Liver (tissue), 9 donors: ENCODE data around the gene OR51B6. TPM values are rescaled to one million over a fixed set of nuclear protein-coding genes. Genes with fewer than 3 reads are reported as not detected.

Experiments used
- DNase-seq: peaks from one replicate; pipeline ENCODE4 v3.0.0-alpha.2; 2017; ENCODE audit warnings: low spot score
- H3K27ac ChIP-seq, 2 donors: one replicate each; pipeline ENCODE4 v1.7.0; 2013; ENCODE audit warnings: inconsistent platforms in 2 of 2, low read length in 2 of 2, control low read depth in 1 of 2, low read depth in 1 of 2, mild to moderate bottlenecking in 1 of 2
- H3K27me3 ChIP-seq, 4 donors: one replicate each; pipeline versions ENCODE4 v1.6.1 to v1.7.0; 2013; ENCODE audit warnings: low read length in 3 of 4, inconsistent platforms in 1 of 4, mild to moderate bottlenecking in 1 of 4, moderate library complexity in 1 of 4; ENCODE audit not compliant: control insufficient read depth in 4 of 4, insufficient read depth in 4 of 4
- H3K36me3 ChIP-seq, 4 donors: one replicate each; pipeline versions ENCODE4 v1.6.1 to v1.7.0; 2013; ENCODE audit warnings: low read length in 3 of 4, mild to moderate bottlenecking in 3 of 4, low read depth in 1 of 4, moderate library complexity in 1 of 4; ENCODE audit not compliant: control insufficient read depth in 4 of 4, insufficient read depth in 3 of 4
- H3K4me1 ChIP-seq, 4 donors: one replicate each; pipeline versions ENCODE4 v1.6.1 to v1.7.0; 2013; ENCODE audit warnings: low read length in 3 of 4, mild to moderate bottlenecking in 3 of 4, moderate library complexity in 1 of 4; ENCODE audit not compliant: control insufficient read depth in 4 of 4, insufficient read depth in 4 of 4
- H3K4me3 ChIP-seq, 3 donors: one replicate each; pipeline versions ENCODE4 v1.6.1 to v1.7.0; 2013; ENCODE audit warnings: low read length in 3 of 3, control low read depth in 1 of 3, low read depth in 1 of 3, mild to moderate bottlenecking in 1 of 3
- H3K9ac ChIP-seq, 2 donors: one replicate each; pipeline ENCODE4 v1.7.0; 2013; ENCODE audit warnings: low read length in 2 of 2, mild to moderate bottlenecking in 2 of 2, moderate library complexity in 2 of 2, control low read depth in 1 of 2, low read depth in 1 of 2
- H3K9me3 ChIP-seq, 4 donors: one replicate each; pipeline versions ENCODE4 v1.6.1 to v1.7.0; 2013; ENCODE audit warnings: low read length in 3 of 4; ENCODE audit not compliant: control insufficient read depth in 4 of 4
- EGR1 ChIP-seq, 2 donors: IDR thresholded peaks; 2 replicates each; pipeline ENCODE4 v1.6.1; 2016 to 2018; ENCODE audit warnings: antibody characterized with exemption in 2 of 2, low read depth in 2 of 2
- FOXA1 ChIP-seq: IDR thresholded peaks from 2 replicates; pipeline ENCODE4 v1.6.1; 2016; ENCODE audit warnings: antibody characterized with exemption
- JUND ChIP-seq, 2 donors: IDR thresholded peaks; 2 replicates each; pipeline ENCODE4 v1.6.1; 2016; ENCODE audit warnings: antibody characterized with exemption in 2 of 2
- NR2F2 ChIP-seq: IDR thresholded peaks from 2 replicates; pipeline ENCODE4 v1.6.1; 2016; ENCODE audit warnings: antibody characterized with exemption
- RXRA ChIP-seq, 2 donors: IDR thresholded peaks; 2 replicates each; pipeline ENCODE4 v1.6.1; 2017 to 2018; ENCODE audit warnings: antibody characterized with exemption in 2 of 2, mild to moderate bottlenecking in 1 of 2
- SP1 ChIP-seq: IDR thresholded peaks from 2 replicates; pipeline ENCODE4 v1.6.1; 2018; ENCODE audit warnings: antibody characterized with exemption, mild to moderate bottlenecking
- TAF1 ChIP-seq: conservative IDR thresholded peaks from 2 replicates; pipeline ENCODE4 v1.6.1; 2016; ENCODE audit warnings: antibody characterized with exemption, mild to moderate bottlenecking
- YY1 ChIP-seq: IDR thresholded peaks from 2 replicates; pipeline ENCODE4 v1.6.1; 2016; ENCODE audit warnings: antibody characterized with exemption, mild to moderate bottlenecking
- WGBS: extraction: QIAGEN DNeasy Blood & Tissue Kit; methylation state at CpG from one replicate; pipeline ENCODE4 v1.1.7; 2013; 5-methylcytosine and 5-hydroxymethylcytosine counted together
- polyA plus RNA-seq, 2 donors: library from polyadenylated mRNA; stranded (reverse) in 1 of 2; unstranded in 1 of 2; fragments of 200-250 nt in 1 of 2; fragments of >200 nt in 1 of 2; fragmentation: Nextera tagmentation in 1 of 2; extraction: Ambion mirVana in 1 of 2; gene quantifications; one replicate each; pipeline versions ENCODE4 v1.2.1 to v1.2.3, GENCODE V29; 2013 to 2015
- total RNA-seq, 2 donors: library from RNA; depleted of rRNA; stranded (reverse); fragments of >200 nt; gene quantifications; one replicate each; pipeline ENCODE4 v1.2.3, GENCODE V29; 2014
- TF ChIP-seq, protein P1 (sequence below): IDR thresholded peaks from 2 replicates; pipeline ENCODE4 v1.6.1; 2016; ENCODE audit warnings: antibody characterized with exemption
- TF ChIP-seq, protein P2 (sequence below): IDR thresholded peaks from 2 replicates; pipeline ENCODE4 v1.6.1; 2016; ENCODE audit warnings: antibody characterized with exemption
- TF ChIP-seq, protein P3 (sequence below): IDR thresholded peaks from 2 replicates; pipeline ENCODE4 v1.6.1; 2016; ENCODE audit warnings: antibody characterized with exemption, mild to moderate bottlenecking
- donor health status: healthy.
- donor health status: healthy.
- donor health status: healthy.
- donor health status: healthy.
- donor health status: healthy.

OR51B6 gene, protein sequence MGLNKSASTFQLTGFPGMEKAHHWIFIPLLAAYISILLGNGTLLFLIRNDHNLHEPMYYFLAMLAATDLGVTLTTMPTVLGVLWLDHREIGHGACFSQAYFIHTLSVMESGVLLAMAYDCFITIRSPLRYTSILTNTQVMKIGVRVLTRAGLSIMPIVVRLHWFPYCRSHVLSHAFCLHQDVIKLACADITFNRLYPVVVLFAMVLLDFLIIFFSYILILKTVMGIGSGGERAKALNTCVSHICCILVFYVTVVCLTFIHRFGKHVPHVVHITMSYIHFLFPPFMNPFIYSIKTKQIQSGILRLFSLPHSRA
- not detected for total RNA-seq
- not detected for polyA plus RNA-seq

DNA sequence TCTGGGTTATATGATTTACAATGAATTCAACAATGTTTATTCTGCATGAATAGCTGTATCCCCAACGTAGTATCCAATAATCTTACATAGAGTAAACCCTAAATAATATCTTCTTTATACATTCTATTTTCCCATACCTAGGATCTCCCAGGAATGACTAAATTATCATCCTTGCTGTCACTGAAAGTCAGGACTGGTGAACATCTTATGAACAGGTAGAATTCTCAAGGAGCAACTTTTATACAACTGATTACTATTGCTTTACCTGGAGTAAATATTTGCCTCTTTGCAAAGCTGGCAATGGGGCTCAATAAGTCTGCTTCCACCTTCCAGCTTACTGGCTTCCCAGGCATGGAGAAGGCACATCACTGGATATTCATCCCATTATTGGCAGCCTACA lies at the start of gene OR51B6:
OR51B6 (plus strand) TSS at position 301 of the 400 bp plus-strand sequence; CDS start at position 301, 0 bp downstream.
- 57% methylated on average over 1 of the region's 1 CpG for WGBS
- no peak within 1 kb of the TSS for H3K27ac ChIP-seq
- H3K9me3 ChIP-seq: no peaks in the 10 kb centered on the region
- no peaks in the 10 kb centered on the region for H3K36me3 ChIP-seq
- H3K4me1 ChIP-seq: no peaks in the 10 kb centered on the region
- no peak for DNase-seq
- H3K4me3 ChIP-seq: no peak within 1 kb of the TSS
- peaks cover 0 to 6% (median 0%) of the 10 kb centered on the region in 4 donors for H3K27me3 ChIP-seq
- no peak for TF ChIP-seq EGR1 (IDR thresholded peaks at IDR 0.05; ENCODE audit: low read depth in 2 of 2)
- no peak for TF ChIP-seq JUND (IDR thresholded peaks at IDR 0.05)
- TF ChIP-seq, protein P1, sequence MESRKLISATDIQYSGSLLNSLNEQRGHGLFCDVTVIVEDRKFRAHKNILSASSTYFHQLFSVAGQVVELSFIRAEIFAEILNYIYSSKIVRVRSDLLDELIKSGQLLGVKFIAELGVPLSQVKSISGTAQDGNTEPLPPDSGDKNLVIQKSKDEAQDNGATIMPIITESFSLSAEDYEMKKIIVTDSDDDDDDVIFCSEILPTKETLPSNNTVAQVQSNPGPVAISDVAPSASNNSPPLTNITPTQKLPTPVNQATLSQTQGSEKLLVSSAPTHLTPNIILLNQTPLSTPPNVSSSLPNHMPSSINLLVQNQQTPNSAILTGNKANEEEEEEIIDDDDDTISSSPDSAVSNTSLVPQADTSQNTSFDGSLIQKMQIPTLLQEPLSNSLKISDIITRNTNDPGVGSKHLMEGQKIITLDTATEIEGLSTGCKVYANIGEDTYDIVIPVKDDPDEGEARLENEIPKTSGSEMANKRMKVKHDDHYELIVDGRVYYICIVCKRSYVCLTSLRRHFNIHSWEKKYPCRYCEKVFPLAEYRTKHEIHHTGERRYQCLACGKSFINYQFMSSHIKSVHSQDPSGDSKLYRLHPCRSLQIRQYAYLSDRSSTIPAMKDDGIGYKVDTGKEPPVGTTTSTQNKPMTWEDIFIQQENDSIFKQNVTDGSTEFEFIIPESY: no peak
- TF ChIP-seq SP1: no peak
- TF ChIP-seq, protein P2, sequence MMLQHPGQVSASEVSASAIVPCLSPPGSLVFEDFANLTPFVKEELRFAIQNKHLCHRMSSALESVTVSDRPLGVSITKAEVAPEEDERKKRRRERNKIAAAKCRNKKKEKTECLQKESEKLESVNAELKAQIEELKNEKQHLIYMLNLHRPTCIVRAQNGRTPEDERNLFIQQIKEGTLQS: no peak
- TF ChIP-seq YY1: no peak
- no peak within 1 kb of the TSS for H3K9ac ChIP-seq

DNA sequence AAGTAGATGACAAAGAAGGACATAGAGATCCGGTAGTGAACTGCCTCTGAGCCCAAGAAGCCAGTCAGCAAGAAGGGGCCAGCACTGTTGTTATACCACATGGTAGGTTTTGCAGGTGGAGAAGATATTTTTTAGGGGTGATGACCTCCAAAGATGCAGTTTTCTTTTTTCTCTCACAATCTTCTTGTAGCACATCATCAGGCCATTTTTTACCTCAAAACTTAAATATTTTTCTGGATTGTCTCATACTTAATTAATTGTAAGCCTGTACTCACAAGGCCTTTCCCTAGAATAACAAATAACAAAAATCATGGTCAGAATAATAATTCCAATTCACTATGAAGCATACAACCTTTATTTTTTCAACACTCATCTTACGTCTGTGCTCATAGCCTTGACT lies 49.5 kb upstream of the OR51B6 start, which contains the start of gene OR51B4:
OR51B4 (minus strand) TSS at position 101 of the 400 bp plus-strand sequence; CDS start at position 101, 0 bp downstream.
- H3K27me3 ChIP-seq: no peaks in the 10 kb centered on the region
- H3K4me1 ChIP-seq: no peaks in the 10 kb centered on the region
- no peak within 1 kb of the TSS for H3K4me3 ChIP-seq
- H3K27ac ChIP-seq: no peak within 1 kb of the TSS
- H3K36me3 ChIP-seq: no peaks in the 10 kb centered on the region
- 85% methylated on average over 2 of the region's 2 CpGs for WGBS
- H3K9me3 ChIP-seq: no peaks in the 10 kb centered on the region
- TF ChIP-seq RXRA (IDR thresholded peaks at IDR 0.05): no peak
- TF ChIP-seq, protein P2: no peak
- TF ChIP-seq FOXA1: no peak
- no peak for TF ChIP-seq NR2F2
- no peak for TF ChIP-seq JUND (IDR thresholded peaks at IDR 0.05)
- TF ChIP-seq TAF1: no peak
- TF ChIP-seq, protein P1: no peak
- TF ChIP-seq, protein P3, sequence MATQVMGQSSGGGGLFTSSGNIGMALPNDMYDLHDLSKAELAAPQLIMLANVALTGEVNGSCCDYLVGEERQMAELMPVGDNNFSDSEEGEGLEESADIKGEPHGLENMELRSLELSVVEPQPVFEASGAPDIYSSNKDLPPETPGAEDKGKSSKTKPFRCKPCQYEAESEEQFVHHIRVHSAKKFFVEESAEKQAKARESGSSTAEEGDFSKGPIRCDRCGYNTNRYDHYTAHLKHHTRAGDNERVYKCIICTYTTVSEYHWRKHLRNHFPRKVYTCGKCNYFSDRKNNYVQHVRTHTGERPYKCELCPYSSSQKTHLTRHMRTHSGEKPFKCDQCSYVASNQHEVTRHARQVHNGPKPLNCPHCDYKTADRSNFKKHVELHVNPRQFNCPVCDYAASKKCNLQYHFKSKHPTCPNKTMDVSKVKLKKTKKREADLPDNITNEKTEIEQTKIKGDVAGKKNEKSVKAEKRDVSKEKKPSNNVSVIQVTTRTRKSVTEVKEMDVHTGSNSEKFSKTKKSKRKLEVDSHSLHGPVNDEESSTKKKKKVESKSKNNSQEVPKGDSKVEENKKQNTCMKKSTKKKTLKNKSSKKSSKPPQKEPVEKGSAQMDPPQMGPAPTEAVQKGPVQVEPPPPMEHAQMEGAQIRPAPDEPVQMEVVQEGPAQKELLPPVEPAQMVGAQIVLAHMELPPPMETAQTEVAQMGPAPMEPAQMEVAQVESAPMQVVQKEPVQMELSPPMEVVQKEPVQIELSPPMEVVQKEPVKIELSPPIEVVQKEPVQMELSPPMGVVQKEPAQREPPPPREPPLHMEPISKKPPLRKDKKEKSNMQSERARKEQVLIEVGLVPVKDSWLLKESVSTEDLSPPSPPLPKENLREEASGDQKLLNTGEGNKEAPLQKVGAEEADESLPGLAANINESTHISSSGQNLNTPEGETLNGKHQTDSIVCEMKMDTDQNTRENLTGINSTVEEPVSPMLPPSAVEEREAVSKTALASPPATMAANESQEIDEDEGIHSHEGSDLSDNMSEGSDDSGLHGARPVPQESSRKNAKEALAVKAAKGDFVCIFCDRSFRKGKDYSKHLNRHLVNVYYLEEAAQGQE: no peak
- no peak for TF ChIP-seq EGR1 (IDR thresholded peaks at IDR 0.05; ENCODE audit: low read depth in 2 of 2)
- no peak for DNase-seq
- H3K9ac ChIP-seq: no peak within 1 kb of the TSS
